ENCODE data around the gene FHIT. TPM values are rescaled to one million over a fixed set of nuclear protein-coding genes. Genes with fewer than 3 reads are reported as not detected.

FHIT gene
- total and polyA plus RNA-seq, 10 of the 15 experiments (the other 5 are each of a cell fraction or from before 2014, with no cell fraction given): 4.2 to 14.9 (median 9.4) TPM

- FAIRE-seq (no peak), DNase-seq (ENCODE audit: low read depth, low spot score) (no peak), ATAC-seq (no peak)
- Histone ChIP-seq H3K4me2 (ENCODE audit: control insufficient read depth, insufficient read depth) (no peak overlapping the region), H3K9me3 (replicated peaks; ENCODE audit: control insufficient read depth, insufficient read depth, low read length) (no peaks in the 10 kb centered on the region), H3K36me3 (ENCODE audit: control insufficient read depth in 2 of 2, insufficient read depth in 2 of 2, low read length in 1 of 2) (no peaks in the 10 kb centered on the region), H3K4me3 (no peak overlapping the region), H4K20me1 (ENCODE audit: control insufficient read depth, insufficient read depth) (no peaks in the 10 kb centered on the region), H3K27me3 (replicated peaks in 1 of 2; ENCODE audit: control insufficient read depth in 2 of 2, insufficient read depth in 2 of 2, low read length in 1 of 2) (no peaks in the 10 kb centered on the region), H3K4me1 (ENCODE audit: control insufficient read depth, insufficient read depth, low read length) (no peaks in the 10 kb centered on the region), H3K9ac (ENCODE audit: control insufficient read depth, insufficient read depth, low read length) (no peak overlapping the region), H3K27ac (ENCODE audit: control insufficient read depth, insufficient read depth) (no peak overlapping the region), H2AFZ (ENCODE audit: control insufficient read depth, low read depth, low read length) (no peak overlapping the region), H3K79me2 (ENCODE audit: control insufficient read depth, insufficient read depth, low read length) (no peaks in the 10 kb centered on the region)
- CTCF ChIA-PET: interaction anchor here (1.1 kb wide), 1 partner anchor 465 kb away, joined by 3 read pairs; no protein-coding TSS in a partner anchor
- 45% methylated on average over 2 of the region's 2 CpGs for WGBS (ENCODE audit: insufficient coverage, insufficient replicate concordance, low lambda C conversion rate, missing lambda C conversion rate)
- intact Hi-C loops (cut with micrococcal nuclease; ENCODE audit: unreplicated experiment) (no loop called here), in situ Hi-C loops (cut with MboI) (no loop called here)
- no TSS peak for BruUV-seq (replicated peaks)
- SMC1A ChIA-PET (ENCODE audit: uncharacterized antibody, unreplicated experiment): interaction anchor here (0.9 to 1.3 kb wide), 3 partner anchors 13 to 314 kb away, joined by 3 read pairs; no protein-coding TSS in a partner anchor
- TF ChIP-seq SMC3 (IDR thresholded peaks at IDR 0.05; ENCODE audit: borderline replicate concordance, low read length): no peak
- TF ChIP-seq, protein P1, sequence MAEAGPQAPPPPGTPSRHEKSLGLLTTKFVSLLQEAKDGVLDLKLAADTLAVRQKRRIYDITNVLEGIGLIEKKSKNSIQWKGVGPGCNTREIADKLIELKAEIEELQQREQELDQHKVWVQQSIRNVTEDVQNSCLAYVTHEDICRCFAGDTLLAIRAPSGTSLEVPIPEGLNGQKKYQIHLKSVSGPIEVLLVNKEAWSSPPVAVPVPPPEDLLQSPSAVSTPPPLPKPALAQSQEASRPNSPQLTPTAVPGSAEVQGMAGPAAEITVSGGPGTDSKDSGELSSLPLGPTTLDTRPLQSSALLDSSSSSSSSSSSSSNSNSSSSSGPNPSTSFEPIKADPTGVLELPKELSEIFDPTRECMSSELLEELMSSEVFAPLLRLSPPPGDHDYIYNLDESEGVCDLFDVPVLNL (IDR thresholded peaks at IDR 0.05; ENCODE audit: low read depth, low read length): no peak
- POLR2A ChIA-PET: no interaction called here
- RAD21 ChIA-PET (ENCODE audit: unreplicated experiment): no interaction called here
Measured at GRCh38 chr3:59882746-59883145, 1368.5 kb downstream of the FHIT start.

GRCh38 chr3:59880717-59881116, 1370.5 kb downstream of the FHIT start:
- Histone ChIP-seq H3K36me3 (ENCODE audit: control insufficient read depth in 2 of 2, insufficient read depth in 2 of 2, low read length in 1 of 2) (no peaks in the 10 kb centered on the region), H3K27me3 (replicated peaks in 1 of 2; ENCODE audit: control insufficient read depth in 2 of 2, insufficient read depth in 2 of 2, low read length in 1 of 2) (no peaks in the 10 kb centered on the region), H3K4me2 (ENCODE audit: control insufficient read depth, insufficient read depth) (no peak overlapping the region), H3K9me3 (replicated peaks; ENCODE audit: control insufficient read depth, insufficient read depth, low read length) (no peaks in the 10 kb centered on the region), H3K79me2 (ENCODE audit: control insufficient read depth, insufficient read depth, low read length) (no peaks in the 10 kb centered on the region), H3K27ac (ENCODE audit: control insufficient read depth, insufficient read depth) (no peak overlapping the region), H4K20me1 (ENCODE audit: control insufficient read depth, insufficient read depth) (no peaks in the 10 kb centered on the region), H2AFZ (ENCODE audit: control insufficient read depth, low read depth, low read length) (no peak overlapping the region), H3K4me3 (no peak overlapping the region), H3K9ac (ENCODE audit: control insufficient read depth, insufficient read depth, low read length) (no peak overlapping the region), H3K4me1 (ENCODE audit: control insufficient read depth, insufficient read depth, low read length) (no peaks in the 10 kb centered on the region)
- WGBS (ENCODE audit: insufficient coverage, insufficient replicate concordance, low lambda C conversion rate, missing lambda C conversion rate): 50% methylated on average over 2 of the region's 2 CpGs
- FAIRE-seq (no peak), DNase-seq (ENCODE audit: low read depth, low spot score) (no peak), ATAC-seq (no peak)
- CTCF ChIA-PET: no interaction called here
- RAD21 ChIA-PET (ENCODE audit: unreplicated experiment): no interaction called here
- SMC1A ChIA-PET (ENCODE audit: uncharacterized antibody, unreplicated experiment): no interaction called here
- in situ Hi-C loops (cut with MboI) (no loop called here), intact Hi-C loops (cut with micrococcal nuclease; ENCODE audit: unreplicated experiment) (no loop called here)
- TF ChIP-seq NFXL1 (IDR thresholded peaks at IDR 0.05; ENCODE audit: borderline replicate concordance) (no peak), ZSCAN29 (IDR thresholded peaks at IDR 0.05) (no peak), CBFB (IDR thresholded peaks at IDR 0.05; ENCODE audit: low read depth) (no peak), MTA2 (IDR thresholded peaks at IDR 0.05; ENCODE audit: low read depth) (no peak), SMARCA5 (IDR thresholded peaks at IDR 0.05) (no peak), HDAC2 (IDR thresholded peaks at IDR 0.05) (no peak), ZNF622 (IDR thresholded peaks at IDR 0.05) (no peak)
- TF ChIP-seq, protein P2, sequence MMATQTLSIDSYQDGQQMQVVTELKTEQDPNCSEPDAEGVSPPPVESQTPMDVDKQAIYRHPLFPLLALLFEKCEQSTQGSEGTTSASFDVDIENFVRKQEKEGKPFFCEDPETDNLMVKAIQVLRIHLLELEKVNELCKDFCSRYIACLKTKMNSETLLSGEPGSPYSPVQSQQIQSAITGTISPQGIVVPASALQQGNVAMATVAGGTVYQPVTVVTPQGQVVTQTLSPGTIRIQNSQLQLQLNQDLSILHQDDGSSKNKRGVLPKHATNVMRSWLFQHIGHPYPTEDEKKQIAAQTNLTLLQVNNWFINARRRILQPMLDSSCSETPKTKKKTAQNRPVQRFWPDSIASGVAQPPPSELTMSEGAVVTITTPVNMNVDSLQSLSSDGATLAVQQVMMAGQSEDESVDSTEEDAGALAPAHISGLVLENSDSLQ (IDR thresholded peaks at IDR 0.05): no peak
- TF ChIP-seq, protein P3, sequence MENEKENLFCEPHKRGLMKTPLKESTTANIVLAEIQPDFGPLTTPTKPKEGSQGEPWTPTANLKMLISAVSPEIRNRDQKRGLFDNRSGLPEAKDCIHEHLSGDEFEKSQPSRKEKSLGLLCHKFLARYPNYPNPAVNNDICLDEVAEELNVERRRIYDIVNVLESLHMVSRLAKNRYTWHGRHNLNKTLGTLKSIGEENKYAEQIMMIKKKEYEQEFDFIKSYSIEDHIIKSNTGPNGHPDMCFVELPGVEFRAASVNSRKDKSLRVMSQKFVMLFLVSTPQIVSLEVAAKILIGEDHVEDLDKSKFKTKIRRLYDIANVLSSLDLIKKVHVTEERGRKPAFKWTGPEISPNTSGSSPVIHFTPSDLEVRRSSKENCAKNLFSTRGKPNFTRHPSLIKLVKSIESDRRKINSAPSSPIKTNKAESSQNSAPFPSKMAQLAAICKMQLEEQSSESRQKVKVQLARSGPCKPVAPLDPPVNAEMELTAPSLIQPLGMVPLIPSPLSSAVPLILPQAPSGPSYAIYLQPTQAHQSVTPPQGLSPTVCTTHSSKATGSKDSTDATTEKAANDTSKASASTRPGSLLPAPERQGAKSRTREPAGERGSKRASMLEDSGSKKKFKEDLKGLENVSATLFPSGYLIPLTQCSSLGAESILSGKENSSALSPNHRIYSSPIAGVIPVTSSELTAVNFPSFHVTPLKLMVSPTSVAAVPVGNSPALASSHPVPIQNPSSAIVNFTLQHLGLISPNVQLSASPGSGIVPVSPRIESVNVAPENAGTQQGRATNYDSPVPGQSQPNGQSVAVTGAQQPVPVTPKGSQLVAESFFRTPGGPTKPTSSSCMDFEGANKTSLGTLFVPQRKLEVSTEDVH (IDR thresholded peaks at IDR 0.05; ENCODE audit: low read depth, partially characterized antibody): no peak
- POLR2A ChIA-PET: no interaction called here
- BruUV-seq (replicated peaks): no TSS peak
